A673 (cell line): ENCODE measurements around the gene C1orf21.

ENCODE experiments used
- EZH2 ChIP-seq: fragments of 200-600 bp; sonication (generic); IDR thresholded peaks from 2 replicates; pipeline ENCODE4 v1.6.1; 2017; ENCODE audit warnings: borderline replicate concordance, low read depth, mild to moderate bottlenecking, mixed read lengths, antibody characterized with exemption, low read length; ENCODE audit not compliant: poor library complexity, severe bottlenecking
- TF ChIP-seq, protein P1 (sequence below): fragments of 300-800, 200-600 bp; sonication (generic); conservative IDR thresholded peaks from 2 replicates; pipeline ENCODE4 v1.5.1; 2017; ENCODE audit warnings: low read depth, mild to moderate bottlenecking, antibody characterized with exemption, low read length, moderate library complexity, mixed read lengths

DNA sequence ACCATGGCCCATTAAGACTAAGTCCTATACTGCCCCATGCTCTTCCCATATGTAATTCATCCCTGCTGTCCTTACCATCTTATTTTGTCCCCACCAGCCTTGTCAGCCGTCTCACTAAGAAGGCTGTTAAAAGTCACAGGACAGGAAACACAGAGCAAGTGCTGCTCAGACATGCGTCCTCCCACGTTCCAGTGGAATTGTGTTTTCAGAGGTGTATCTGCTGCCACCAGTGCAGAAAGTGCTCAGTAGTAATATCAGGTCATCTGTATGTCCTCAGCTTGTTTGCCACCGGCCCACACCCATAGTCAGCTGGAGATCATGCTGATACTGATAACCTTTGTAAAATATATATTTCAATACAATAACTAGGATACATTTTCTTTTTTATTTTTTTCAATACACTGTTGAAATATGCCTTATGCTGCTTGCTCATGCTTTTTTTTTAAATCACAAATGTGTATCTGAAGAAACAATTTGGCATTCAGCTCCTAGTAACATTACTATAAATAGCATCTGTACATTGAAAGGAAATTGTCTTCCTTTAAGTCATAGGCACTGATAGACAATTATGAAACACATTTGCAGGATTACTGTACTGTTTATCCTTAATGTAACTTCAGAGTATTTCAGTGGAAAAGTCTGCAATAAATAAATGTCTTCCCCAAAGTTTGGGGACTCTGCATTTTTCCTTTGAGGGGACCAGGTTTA lies 211.0 kb downstream of the C1orf21 start:
- TF ChIP-seq, protein P1, sequence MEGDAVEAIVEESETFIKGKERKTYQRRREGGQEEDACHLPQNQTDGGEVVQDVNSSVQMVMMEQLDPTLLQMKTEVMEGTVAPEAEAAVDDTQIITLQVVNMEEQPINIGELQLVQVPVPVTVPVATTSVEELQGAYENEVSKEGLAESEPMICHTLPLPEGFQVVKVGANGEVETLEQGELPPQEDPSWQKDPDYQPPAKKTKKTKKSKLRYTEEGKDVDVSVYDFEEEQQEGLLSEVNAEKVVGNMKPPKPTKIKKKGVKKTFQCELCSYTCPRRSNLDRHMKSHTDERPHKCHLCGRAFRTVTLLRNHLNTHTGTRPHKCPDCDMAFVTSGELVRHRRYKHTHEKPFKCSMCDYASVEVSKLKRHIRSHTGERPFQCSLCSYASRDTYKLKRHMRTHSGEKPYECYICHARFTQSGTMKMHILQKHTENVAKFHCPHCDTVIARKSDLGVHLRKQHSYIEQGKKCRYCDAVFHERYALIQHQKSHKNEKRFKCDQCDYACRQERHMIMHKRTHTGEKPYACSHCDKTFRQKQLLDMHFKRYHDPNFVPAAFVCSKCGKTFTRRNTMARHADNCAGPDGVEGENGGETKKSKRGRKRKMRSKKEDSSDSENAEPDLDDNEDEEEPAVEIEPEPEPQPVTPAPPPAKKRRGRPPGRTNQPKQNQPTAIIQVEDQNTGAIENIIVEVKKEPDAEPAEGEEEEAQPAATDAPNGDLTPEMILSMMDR, result no peak
- no peak for TF ChIP-seq EZH2
